HG03135 (cell line): Measurements from ENCODE around the gene MYCBP.

ENCODE experiments used
- ATAC-seq: cut with Tn5 transposase; IDR thresholded peaks from one replicate; pipeline ENCODE4 v1.9.1; 2021; ENCODE audit warnings: mild to moderate bottlenecking, moderate library complexity; ENCODE audit not compliant: unreplicated experiment

MYCBP gene

DNA sequence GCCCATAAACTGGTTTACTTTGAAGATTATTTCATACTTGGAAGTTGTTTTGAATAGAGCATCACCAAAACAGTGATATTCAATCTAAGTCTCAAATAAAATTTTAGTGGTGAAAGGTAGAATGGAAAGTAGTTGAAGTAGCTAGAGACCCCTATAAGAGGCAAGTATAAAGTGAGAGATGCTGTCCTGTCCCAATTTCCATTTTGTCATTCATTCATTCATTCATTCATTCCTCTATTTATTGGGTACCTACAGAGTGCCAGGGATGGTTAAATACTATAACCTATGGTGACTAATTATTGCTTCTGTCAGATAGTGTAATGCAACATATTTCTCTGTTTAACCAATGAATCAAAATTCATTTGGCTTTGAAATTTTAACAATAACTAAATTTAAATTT is 46.3 kb downstream of the MYCBP start:
- ATAC-seq = no peak

DNA sequence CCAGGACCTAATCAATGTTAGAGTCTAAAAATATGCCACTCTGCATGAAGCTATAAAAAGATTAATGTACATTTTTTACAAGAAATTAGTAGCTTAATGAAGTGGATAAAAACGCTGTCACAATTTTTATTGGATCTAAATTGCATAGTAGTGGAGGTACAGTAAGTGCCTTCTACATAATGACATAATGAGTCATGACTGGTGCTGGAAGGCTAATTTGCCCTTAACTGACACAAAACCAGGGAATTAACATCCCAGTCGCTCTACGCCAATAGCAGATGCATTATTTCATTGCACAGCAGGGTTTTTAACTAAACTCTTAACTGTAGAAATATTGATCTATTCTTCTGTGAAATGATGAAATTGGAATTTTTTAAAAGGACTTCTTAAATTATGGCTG is 46.9 kb downstream of the MYCBP start:
- ATAC-seq = no peak

DNA sequence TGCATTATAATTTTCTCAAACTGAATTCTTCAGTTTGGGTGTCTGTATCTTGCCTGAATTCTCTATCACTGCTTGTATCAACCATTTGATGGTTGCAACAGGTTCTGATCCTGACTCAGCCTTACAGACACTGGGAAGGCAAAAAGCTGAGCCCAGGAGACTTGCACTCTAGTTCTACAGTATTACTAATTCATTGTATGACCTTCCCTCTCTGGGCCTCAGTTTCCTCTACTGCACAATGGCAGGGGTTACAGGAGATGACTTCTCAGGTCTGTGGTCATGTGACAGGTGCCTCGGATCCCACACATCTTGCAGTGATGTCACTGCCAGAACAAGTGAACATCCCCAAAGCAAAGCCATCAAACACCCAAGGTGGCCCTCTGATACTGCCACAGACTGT is 52.3 kb downstream of the MYCBP start:
- no peak for ATAC-seq

DNA sequence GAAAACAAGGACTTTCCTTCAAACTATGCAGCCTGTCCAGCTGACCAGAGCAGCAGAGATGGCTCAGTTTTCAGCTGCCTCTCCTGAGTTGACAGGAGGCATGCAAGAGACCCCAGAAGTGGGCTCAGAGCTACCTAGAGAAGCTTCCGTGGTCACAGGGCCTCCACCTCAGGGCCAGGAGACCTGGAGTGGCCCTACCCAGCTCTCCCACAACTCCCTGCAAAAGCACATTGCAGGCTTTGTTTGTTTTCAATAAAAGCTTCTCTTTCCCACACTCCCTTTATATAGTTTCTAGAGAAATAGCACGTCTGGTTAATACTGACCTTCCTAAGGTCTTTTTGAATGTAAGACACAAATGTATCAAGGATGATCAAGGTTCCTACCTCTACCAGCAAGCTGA is 53.6 kb downstream of the MYCBP start:
- no peak for ATAC-seq

DNA sequence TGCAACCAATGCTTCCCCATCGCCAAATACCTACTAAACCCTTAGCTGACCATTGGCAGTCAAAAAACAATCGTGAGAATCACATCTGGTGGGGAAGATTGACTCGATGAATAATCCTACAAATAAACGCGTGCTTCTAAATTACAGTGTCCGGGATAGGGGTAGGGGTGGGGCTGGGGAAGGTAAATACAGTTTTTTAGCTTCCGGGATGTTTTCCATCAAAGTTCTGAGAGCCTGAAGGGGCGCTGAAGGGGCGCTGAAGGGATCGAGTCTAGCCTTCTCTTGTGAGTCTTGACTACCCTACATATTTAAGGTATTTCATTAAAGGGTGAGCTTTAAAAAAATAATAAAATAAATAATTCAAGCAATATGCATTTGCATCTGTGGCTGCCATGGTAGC is 54.1 kb downstream of the MYCBP start:
- no peak for ATAC-seq

DNA sequence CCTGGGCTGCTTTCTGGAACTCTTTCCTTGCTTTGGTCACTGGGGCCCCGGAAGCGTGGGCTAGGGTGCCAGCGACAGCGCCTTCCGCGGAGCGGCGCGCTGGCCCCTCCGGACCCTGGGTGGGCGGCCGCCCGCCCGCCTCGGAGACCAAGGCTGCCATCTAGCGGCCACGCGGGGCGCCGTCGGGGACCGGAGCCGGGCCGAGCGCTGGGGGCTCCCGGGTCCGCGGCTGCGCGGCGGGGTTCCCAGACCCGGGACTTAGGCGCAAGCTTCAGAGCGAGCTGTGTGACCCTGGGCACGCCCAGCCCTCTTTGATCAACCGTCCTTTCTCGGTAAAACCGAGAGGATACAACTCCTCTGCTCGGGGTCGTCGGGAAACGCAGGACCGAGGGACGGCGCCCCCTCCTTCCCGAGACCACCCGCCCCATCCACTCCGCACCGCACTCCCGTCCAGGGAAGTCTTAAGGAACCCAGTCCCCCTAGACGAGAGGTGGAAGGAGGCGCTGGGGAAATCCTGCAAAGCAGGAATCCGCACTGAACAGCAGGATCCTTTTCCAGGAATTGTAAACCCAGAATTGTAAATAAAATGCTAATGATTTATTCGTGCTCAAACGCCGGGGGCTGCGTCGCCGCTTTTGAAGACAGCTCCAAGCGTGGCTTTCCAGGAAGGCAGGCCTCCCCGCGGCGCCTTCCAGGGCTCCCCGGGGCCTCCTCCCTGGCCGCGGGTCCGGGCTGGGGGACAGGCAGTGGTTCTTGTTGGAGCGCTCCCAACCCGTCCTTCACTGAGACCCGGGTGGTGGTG is 54.8 kb downstream of the MYCBP start:
- no peak for ATAC-seq

DNA sequence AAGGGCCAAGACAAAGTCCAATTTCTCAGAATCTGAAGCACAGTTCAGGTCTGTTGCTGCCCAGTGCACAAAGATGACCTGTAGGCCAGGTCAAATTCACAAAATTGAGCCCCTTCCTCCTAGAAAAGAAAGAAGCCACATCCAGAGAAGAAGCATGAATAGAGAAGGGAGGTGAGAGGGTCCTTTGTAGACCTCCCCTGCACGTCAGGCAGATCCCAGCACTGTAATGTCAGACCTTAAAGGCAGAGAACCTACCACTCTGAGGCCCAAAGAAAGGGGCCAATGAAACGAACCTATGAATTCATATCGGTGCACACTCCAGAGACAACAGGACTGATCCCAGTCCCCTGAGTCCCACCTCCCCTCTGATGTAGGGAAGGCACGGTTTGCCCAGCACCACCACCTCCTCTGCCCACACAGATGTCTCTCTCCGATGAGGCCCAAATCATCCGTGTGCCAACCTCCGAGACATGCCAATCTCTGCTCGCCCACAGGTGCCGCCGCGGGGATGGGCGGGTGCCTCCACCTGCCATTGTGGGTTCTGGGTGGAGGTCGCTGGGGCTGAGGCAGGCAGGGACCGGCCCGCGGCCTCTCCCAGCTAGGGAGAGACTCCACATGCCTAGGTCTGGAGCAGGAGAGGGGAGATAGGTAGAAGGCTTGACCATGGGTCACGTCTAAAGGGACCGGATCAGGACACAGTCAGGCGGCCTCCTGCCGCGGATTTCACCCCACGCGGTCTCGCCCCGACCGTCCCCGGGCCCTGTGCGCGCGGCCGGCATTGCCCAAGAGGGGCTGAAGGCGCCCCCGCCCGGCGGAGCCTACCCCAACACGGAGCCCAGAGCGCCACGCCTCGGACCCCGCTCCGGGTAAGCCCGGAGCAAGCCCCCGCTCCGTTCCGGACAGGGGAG is 55.6 kb downstream of the MYCBP start:
- no peak for ATAC-seq

DNA sequence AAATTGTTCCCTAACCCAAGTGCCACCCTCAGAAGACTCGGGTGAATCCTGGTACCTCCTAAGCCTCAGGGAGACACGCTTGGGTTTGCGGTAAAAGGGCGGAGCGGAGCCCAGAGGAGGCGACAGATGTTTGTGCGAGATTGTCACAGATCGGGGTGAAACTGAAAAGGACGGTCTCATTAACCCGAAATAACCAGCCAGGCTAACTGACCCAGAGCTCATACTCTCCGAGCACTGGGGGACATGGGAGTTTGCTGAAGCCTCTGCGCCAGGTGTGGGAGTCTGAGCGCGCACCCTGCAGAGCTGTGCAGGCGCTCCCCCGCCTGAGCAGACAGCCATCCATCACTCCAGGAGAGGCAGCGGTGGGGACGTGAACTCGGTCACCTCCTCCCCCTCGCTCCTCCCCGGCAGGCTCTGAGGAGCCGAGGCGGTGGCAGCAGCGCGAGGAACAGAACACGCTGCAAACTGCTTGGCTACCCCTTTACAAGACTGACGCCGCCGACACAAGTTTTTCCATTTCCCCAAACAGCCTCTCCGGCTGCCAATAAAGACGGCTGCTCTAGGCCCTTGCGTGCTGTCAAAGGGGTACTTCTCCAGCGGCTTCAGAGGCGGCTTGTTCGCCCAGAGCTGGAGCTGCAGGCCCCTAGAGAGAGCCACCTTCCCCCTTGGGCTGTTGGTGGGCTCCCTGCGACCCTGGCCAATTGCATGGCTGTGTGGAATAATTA is 57.1 kb downstream of the MYCBP start:
- ATAC-seq = peak; percentile 68

DNA sequence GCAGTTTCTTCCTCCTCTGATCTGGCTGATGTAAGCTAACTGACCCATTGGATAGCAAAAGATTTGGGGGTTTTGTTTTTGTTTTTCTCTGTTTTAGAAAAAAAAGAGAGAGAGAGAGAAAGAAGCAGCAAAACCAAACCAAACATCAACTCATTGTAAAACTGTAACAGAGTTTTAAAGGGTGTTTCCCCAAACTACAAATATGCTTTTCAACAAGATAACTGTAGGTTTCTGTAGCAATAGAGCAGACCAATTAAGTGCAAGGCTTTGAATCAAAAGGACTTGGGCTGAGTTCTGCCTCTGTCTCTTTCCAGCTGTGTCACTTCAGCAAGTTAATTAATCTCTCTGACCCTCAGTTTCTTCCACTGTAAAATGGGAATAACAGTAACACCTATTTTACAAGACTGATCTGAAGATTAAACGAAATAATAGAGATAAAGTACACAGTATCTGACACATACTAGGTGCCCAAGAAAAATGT is 58.1 kb downstream of the MYCBP start:
- ATAC-seq = no peak

DNA sequence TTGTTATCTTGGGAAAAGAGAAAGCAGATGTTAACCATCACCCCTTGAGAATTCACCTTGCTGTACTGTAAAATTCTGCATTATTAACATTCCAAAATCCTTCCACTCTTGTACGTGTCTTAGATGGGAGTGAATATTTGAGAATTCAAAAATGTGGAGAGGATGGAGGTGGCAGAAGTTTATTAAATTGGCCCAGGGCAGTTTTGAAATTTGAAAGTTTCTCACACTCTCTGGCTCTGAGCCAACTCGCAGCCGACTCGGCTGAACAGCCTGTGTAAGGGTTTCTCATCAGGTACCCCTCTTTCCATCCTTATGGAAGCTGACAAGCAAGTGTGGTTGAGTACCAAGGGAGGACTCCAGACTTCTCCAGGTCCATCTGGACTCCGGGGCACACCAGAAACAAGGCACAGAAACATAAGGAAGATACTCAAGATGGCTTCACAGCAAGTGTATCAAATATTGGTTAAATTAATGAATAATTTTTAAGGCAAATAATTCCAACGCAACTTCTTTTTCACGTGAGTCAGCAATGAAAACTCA is 58.6 kb downstream of the MYCBP start:
- no peak for ATAC-seq

DNA sequence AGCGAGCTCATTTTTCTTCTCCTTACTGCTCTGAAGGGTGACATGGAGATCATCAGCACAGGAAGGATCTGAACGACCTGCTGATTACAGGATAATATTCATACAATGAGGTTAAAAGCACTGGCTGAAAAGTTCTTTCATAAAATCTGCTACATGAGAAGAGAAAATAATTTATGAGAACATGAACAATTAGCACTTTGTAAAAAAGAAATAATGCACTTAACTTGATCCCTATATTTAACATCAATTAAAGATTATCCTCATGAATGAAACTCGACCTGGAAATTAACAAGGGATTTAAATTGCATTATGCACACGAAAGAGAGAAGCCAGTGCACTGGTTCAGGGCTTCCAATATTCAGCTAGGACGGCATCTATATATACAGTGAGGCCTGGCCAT is 60.2 kb downstream of the MYCBP start:
- no peak for ATAC-seq
